GM23248 (cell line): ENCODE measurements around the gene CEP290. TPM values are rescaled to one million over a fixed set of nuclear protein-coding genes. Genes with fewer than 3 reads are reported as not detected.

Experiments used
- DNase-seq: peaks from one replicate; pipeline ENCODE4 v3.0.0-alpha.2; 2015
- H2AFZ ChIP-seq: fragments of 200-600 bp; sonication (generic); 2 replicates; pipeline ENCODE4 v1.6.1; 2016; ENCODE audit warnings: antibody characterized with exemption
- H3F3A ChIP-seq: fragments of 200-600 bp; sonication (generic); 2 replicates; pipeline ENCODE4 v1.6.1; 2016; ENCODE audit warnings: mild to moderate bottlenecking, antibody characterized with exemption, mixed run types; ENCODE audit not compliant: insufficient read depth
- H3K27ac ChIP-seq: fragments of 200-600 bp; sonication (generic); 2 replicates; pipeline ENCODE4 v1.5.1; 2016; ENCODE audit warnings: mild to moderate bottlenecking
- H3K27me3 ChIP-seq: fragments of 200-600 bp; sonication (generic); replicated peaks from 2 replicates; pipeline ENCODE4 v1.6.1; 2016; ENCODE audit warnings: mild to moderate bottlenecking; ENCODE audit not compliant: insufficient read depth
- H3K36me3 ChIP-seq: fragments of 200-600 bp; sonication (generic); 2 replicates; pipeline ENCODE4 v1.6.1; 2016; ENCODE audit warnings: low read depth, mild to moderate bottlenecking
- H3K4me1 ChIP-seq: fragments of 200-600 bp; sonication (generic); 2 replicates; pipeline ENCODE4 v1.6.1; 2016; ENCODE audit warnings: mild to moderate bottlenecking; ENCODE audit not compliant: insufficient read depth
- H3K4me2 ChIP-seq: fragments of 200-600 bp; sonication (generic); one replicate; pipeline ENCODE4 v1.6.1; 2016; ENCODE audit warnings: mild to moderate bottlenecking; ENCODE audit not compliant: unreplicated experiment
- H3K4me3 ChIP-seq: fragments of 200-600 bp; sonication (generic); 2 replicates; pipeline ENCODE4 v1.5.1; 2016; ENCODE audit warnings: mild to moderate bottlenecking
- H3K79me2 ChIP-seq: fragments of 200-600 bp; sonication (generic); 2 replicates; pipeline ENCODE4 v1.6.1; 2016; ENCODE audit warnings: mild to moderate bottlenecking; ENCODE audit not compliant: insufficient read depth
- H3K9ac ChIP-seq: fragments of 200-600 bp; sonication (generic); 2 replicates; pipeline ENCODE4 v1.6.1; 2016; ENCODE audit warnings: mild to moderate bottlenecking
- H3K9me2 ChIP-seq: fragments of 200-600 bp; sonication (generic); 2 replicates; pipeline ENCODE4 v1.6.1; 2016; ENCODE audit warnings: mixed run types, mild to moderate bottlenecking, moderate library complexity; ENCODE audit not compliant: insufficient read depth
- H3K9me3 ChIP-seq: fragments of 200-600 bp; sonication (generic); one replicate; pipeline ENCODE4 v1.6.1; 2017; ENCODE audit warnings: low read depth
- H4K20me1 ChIP-seq: fragments of 200-600 bp; sonication (generic); 2 replicates; pipeline ENCODE4 v1.6.0; 2016; ENCODE audit not compliant: insufficient read depth
- EZH2 ChIP-seq: fragments of 200-600 bp; sonication (generic); IDR thresholded peaks from 2 replicates; pipeline ENCODE4 v1.6.1; 2018; ENCODE audit warnings: antibody characterized with exemption, mild to moderate bottlenecking; ENCODE audit not compliant: insufficient read depth, poor library complexity, severe bottlenecking
- EZH2phosphoT487 ChIP-seq: fragments of 200-600 bp; sonication (generic); IDR thresholded peaks from 2 replicates; pipeline ENCODE4 v1.6.1; 2018; ENCODE audit warnings: antibody characterized with exemption, moderate library complexity, mild to moderate bottlenecking, low read depth; ENCODE audit not compliant: insufficient read depth
- WGBS, 2 experiments: methylation state at CpG; one replicate each; pipeline ENCODE4 v1.1.6; 2015 to 2017; ENCODE audit warnings: low lambda C conversion rate in 2 of 2, low coverage in 1 of 2; ENCODE audit errors: missing lambda C conversion rate in 2 of 2; 5-methylcytosine and 5-hydroxymethylcytosine counted together
- in situ Hi-C: fragments of 300-500 bp; cut with MboI; formaldehyde crosslinking; loops from 2 replicates; pipeline ENCODE4 v1.15.0; 2020
- polyA plus RNA-seq: library from polyadenylated mRNA; unstranded; fragments of >200 nt; fragmentation: Nextera tagmentation; extraction: Ambion mirVana; gene quantifications from 2 replicates; pipeline ENCODE4 v1.2.1, GENCODE V29; 2016
- total RNA-seq: library from RNA; depleted of rRNA; stranded (reverse); fragments of >200 nt; shearing (Covaris generic); gene quantifications from 2 replicates; pipeline ENCODE4 v1.2.3, GENCODE V29; 2014

Gene CEP290
- total and polyA plus RNA-seq, 2 experiments from 2014 or later: 6.4 to 14.2 TPM

- Histone ChIP-seq H2AFZ (no peak overlapping the region), H3K9me3 (no peaks in the 10 kb centered on the region), H3K9me2 (no peaks in the 10 kb centered on the region), H3K4me1 (no peaks in the 10 kb centered on the region), H3K27ac (no peak overlapping the region), H3K4me2 (no peak overlapping the region), H3K36me3 (peaks cover 45% of the 10 kb centered on the region), H3K27me3 (no peaks in the 10 kb centered on the region), H4K20me1 (no peaks in the 10 kb centered on the region), H3K4me3 (no peak overlapping the region), H3F3A (no peaks in the 10 kb centered on the region), H3K79me2 (no peaks in the 10 kb centered on the region), H3K9ac (no peak overlapping the region)
- no peak for TF ChIP-seq EZH2phosphoT487
- TF ChIP-seq EZH2: no peak
- no peak for DNase-seq
- 96% methylated on average over 3 of the region's 3 CpGs for WGBS, 2 experiments
- in situ Hi-C loops: no loop called here
These were observed 58.3 kb downstream of the CEP290 start for GRCh38 chr12:88083634-88084033.

GRCh38 chr12:88081247-88081646, 60.6 kb downstream of the CEP290 start:
- no peaks in the 10 kb centered on the region for H4K20me1 ChIP-seq
- H3K4me2 ChIP-seq: no peak overlapping the region
- H3K27ac ChIP-seq: no peak overlapping the region
- TF ChIP-seq EZH2phosphoT487: no peak
- TF ChIP-seq EZH2: no peak
- H3K4me3 ChIP-seq: no peak overlapping the region
- DNase-seq: no peak
- no peaks in the 10 kb centered on the region for H3K27me3 ChIP-seq
- peaks cover 54% of the 10 kb centered on the region for H3K36me3 ChIP-seq
- H3K9me2 ChIP-seq: no peaks in the 10 kb centered on the region
- no peaks in the 10 kb centered on the region for H3F3A ChIP-seq
- no peaks in the 10 kb centered on the region for H3K79me2 ChIP-seq
- in situ Hi-C loops: no loop called here
- no peak overlapping the region for H2AFZ ChIP-seq
- H3K9me3 ChIP-seq: no peaks in the 10 kb centered on the region
- H3K4me1 ChIP-seq: no peaks in the 10 kb centered on the region
- H3K9ac ChIP-seq: no peak overlapping the region

- Histone ChIP-seq H2AFZ (no peak overlapping the region), H3K9ac (no peak overlapping the region), H4K20me1 (no peaks in the 10 kb centered on the region), H3F3A (peaks cover 5% of the 10 kb centered on the region; the same call in 1 of the 2 replicates), H3K4me3 (no peak overlapping the region), H3K79me2 (no peaks in the 10 kb centered on the region), H3K4me1 (peaks cover 6% of the 10 kb centered on the region; the same call in 1 of the 2 replicates), H3K27me3 (no peaks in the 10 kb centered on the region), H3K27ac (no peak overlapping the region), H3K36me3 (peaks cover 11% of the 10 kb centered on the region), H3K4me2 (no peak overlapping the region), H3K9me2 (no peaks in the 10 kb centered on the region), H3K9me3 (no peaks in the 10 kb centered on the region)
- in situ Hi-C loops: no loop called here
- TF ChIP-seq EZH2phosphoT487: no peak
- no peak for TF ChIP-seq EZH2
- WGBS, 2 experiments: 94 to 95% methylated on average over 9 of the region's 9 CpGs
- no peak for DNase-seq
These were observed 74.6 kb downstream of the CEP290 start for GRCh38 chr12:88067301-88067700.

- Histone ChIP-seq H3F3A (peaks cover 12% of the 10 kb centered on the region; the same call in 1 of the 2 replicates), H3K27ac (no peak overlapping the region), H3K9me3 (no peaks in the 10 kb centered on the region), H3K9ac (no peak overlapping the region), H4K20me1 (no peaks in the 10 kb centered on the region), H3K4me3 (no peak overlapping the region), H3K9me2 (no peaks in the 10 kb centered on the region), H3K36me3 (peaks cover 16% of the 10 kb centered on the region), H2AFZ (no peak overlapping the region), H3K79me2 (no peaks in the 10 kb centered on the region), H3K4me2 (no peak overlapping the region), H3K27me3 (no peaks in the 10 kb centered on the region), H3K4me1 (peaks cover 13% of the 10 kb centered on the region)
- TF ChIP-seq EZH2 (no peak), EZH2phosphoT487 (no peak)
- no peak for DNase-seq
- 93 to 98% methylated on average over 2 of the region's 2 CpGs for WGBS, 2 experiments
- in situ Hi-C loops: no loop called here
These were observed 78.5 kb downstream of the CEP290 start for GRCh38 chr12:88063375-88063774.

GRCh38 chr12:88062474-88062873, 79.4 kb downstream of the CEP290 start:
- Histone ChIP-seq H3K4me3 (no peak overlapping the region), H3K9ac (no peak overlapping the region), H4K20me1 (no peaks in the 10 kb centered on the region), H3K27me3 (no peaks in the 10 kb centered on the region), H3K9me3 (no peaks in the 10 kb centered on the region), H2AFZ (no peak overlapping the region), H3F3A (peaks cover 21% of the 10 kb centered on the region), H3K27ac (no peak overlapping the region), H3K79me2 (no peaks in the 10 kb centered on the region), H3K9me2 (no peaks in the 10 kb centered on the region), H3K4me2 (no peak overlapping the region), H3K36me3 (peaks cover 11% of the 10 kb centered on the region), H3K4me1 (peaks cover 22% of the 10 kb centered on the region)
- no peak for DNase-seq
- TF ChIP-seq EZH2: no peak
- TF ChIP-seq EZH2phosphoT487: no peak
- in situ Hi-C loops: no loop called here
- WGBS, 2 experiments: 96 to 98% methylated on average over 1 of the region's 1 CpG
